Measurements from ENCODE around the gene ETDC. TPM values are rescaled to one million over a fixed set of nuclear protein-coding genes. Genes with fewer than 3 reads are reported as not detected.
"Not testable (repeated sequence)": the region's sequence is repeated elsewhere in the genome, so short reads cannot be mapped to it uniquely, and the experiment has no call there.

The ETDC gene
- total RNA-seq (2014; rRNA removed; shearing (Covaris generic)) (not detected in 2 replicates), total RNA-seq (2022) (not detected in 2 replicates), Bru-seq, nascent RNA (not detected), BruChase-seq, experiment 1, labeled RNA remaining after a 6-hour chase (not detected), BruChase-seq, experiment 2, labeled RNA remaining after a 2-hour chase (not detected)
- long read RNA-seq: 0 reads

DNA sequence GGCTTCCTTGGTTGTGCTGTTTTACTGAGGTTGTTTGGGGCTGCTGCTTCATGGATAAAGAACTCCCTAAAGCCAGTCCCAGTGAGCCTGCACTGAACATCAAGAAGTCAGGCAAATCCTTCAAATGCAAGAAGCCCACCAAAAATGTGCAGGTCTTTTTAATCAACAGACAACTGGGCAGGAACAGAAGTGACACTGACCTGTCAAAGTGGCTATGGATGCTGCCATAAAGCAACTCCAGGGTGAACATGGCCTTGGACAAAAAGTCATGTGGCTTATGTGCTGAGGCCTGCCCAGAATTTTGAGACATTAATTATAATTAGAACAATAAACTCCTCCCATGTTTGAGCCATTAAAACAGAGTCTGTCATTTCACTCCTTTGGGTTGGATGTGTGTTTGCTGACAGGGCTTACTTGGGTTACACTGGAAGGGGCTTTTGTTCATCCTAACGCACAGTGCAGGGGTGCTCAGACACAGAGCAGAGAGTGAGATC lies at the start of gene ETDC:
TSS of gene ETDC (plus strand) at position 51 of the 494 bp plus-strand sequence. CDS start at position 51, 0 bp downstream.
- Histone ChIP-seq H3K79me2 (ENCODE audit: insufficient read depth, low read depth, low read length) (no peaks in the 10 kb centered on the region), H4K20me1 (ENCODE audit: insufficient read depth, low read length) (no peaks in the 10 kb centered on the region), H3K36me3 (ENCODE audit: insufficient read depth, low read length) (no peaks in the 10 kb centered on the region), H3K9me3 (ENCODE audit: low read length) (no peaks in the 10 kb centered on the region), H3K27ac (ENCODE audit: low read depth, low read length, poor library complexity, severe bottlenecking) (no peak within 1 kb of the TSS), H3K9me2 (ENCODE audit: insufficient read depth, low read length) (no peaks in the 10 kb centered on the region), H3K4me2 (ENCODE audit: low read length) (no peak within 1 kb of the TSS), H3K4me3 (ENCODE audit: low read depth, low read length, poor library complexity, severe bottlenecking) (no peak within 1 kb of the TSS), H2AFZ (ENCODE audit: low read length) (no peak within 1 kb of the TSS), H3K4me1 (ENCODE audit: insufficient read depth, low read length, poor library complexity, severe bottlenecking) (peaks cover 3% of the 10 kb centered on the region)
- no peak for DNase-seq (ENCODE audit: low spot score)
- POLR2A ChIA-PET: no interaction called here
- CTCF ChIA-PET (ENCODE audit: unreplicated experiment): no interaction called here
- TF ChIP-seq, protein P1, sequence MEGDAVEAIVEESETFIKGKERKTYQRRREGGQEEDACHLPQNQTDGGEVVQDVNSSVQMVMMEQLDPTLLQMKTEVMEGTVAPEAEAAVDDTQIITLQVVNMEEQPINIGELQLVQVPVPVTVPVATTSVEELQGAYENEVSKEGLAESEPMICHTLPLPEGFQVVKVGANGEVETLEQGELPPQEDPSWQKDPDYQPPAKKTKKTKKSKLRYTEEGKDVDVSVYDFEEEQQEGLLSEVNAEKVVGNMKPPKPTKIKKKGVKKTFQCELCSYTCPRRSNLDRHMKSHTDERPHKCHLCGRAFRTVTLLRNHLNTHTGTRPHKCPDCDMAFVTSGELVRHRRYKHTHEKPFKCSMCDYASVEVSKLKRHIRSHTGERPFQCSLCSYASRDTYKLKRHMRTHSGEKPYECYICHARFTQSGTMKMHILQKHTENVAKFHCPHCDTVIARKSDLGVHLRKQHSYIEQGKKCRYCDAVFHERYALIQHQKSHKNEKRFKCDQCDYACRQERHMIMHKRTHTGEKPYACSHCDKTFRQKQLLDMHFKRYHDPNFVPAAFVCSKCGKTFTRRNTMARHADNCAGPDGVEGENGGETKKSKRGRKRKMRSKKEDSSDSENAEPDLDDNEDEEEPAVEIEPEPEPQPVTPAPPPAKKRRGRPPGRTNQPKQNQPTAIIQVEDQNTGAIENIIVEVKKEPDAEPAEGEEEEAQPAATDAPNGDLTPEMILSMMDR (conservative IDR thresholded peaks at IDR 0.05; ENCODE audit: low read length): no peak
- TF ChIP-seq EZH2phosphoT487 (IDR thresholded peaks at IDR 0.05; ENCODE audit: borderline replicate concordance, low read depth, low read length): no peak
- BruUV-seq (replicated peaks): no TSS peak
- intact Hi-C loops (cut with micrococcal nuclease; ENCODE audit: unreplicated experiment): no loop called here

DNA sequence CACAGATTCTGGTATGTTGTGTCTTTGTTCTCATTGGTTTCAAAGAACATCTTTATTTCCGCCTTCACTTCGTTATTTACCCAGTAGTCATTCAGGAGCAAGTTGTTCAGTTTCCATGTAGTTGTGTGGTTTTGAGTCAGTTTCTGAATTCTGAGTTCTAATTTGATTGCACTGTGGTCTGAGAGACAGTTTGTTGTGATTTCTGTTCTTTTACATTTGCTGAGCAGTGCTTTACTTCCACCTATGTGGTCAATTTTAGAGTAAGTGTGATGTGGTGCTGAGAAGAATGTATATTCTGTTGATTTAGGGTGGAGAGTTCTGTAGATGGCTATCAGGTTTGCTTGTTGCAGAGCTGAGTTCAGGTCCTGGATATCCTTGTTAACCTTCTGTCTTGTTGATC lies 48.3 kb upstream of the ETDC start:
- H3K9me3 ChIP-seq (ENCODE audit: low read length); BruUV-seq (replicated peaks); POLR2A ChIA-PET: not testable (repeated sequence)

GRCh38 chrX:135263376-135263775 lies 45.9 kb upstream of the ETDC start:
- H3K4me3 ChIP-seq (ENCODE audit: low read depth, low read length, poor library complexity, severe bottlenecking); H3K4me1 ChIP-seq (ENCODE audit: insufficient read depth, low read length, poor library complexity, severe bottlenecking); intact Hi-C loops (cut with micrococcal nuclease; ENCODE audit: unreplicated experiment); DNase-seq (ENCODE audit: low spot score); H3K9me3 ChIP-seq (ENCODE audit: low read length); H3K79me2 ChIP-seq (ENCODE audit: insufficient read depth, low read depth, low read length); CTCF ChIA-PET (ENCODE audit: unreplicated experiment); H4K20me1 ChIP-seq (ENCODE audit: insufficient read depth, low read length); H3K9me2 ChIP-seq (ENCODE audit: insufficient read depth, low read length); POLR2A ChIA-PET; BruUV-seq (replicated peaks); H3K4me2 ChIP-seq (ENCODE audit: low read length); H3K27ac ChIP-seq (ENCODE audit: low read depth, low read length, poor library complexity, severe bottlenecking); H3K36me3 ChIP-seq (ENCODE audit: insufficient read depth, low read length); H2AFZ ChIP-seq (ENCODE audit: low read length): not testable (repeated sequence)

More for the DNA sequence above, 48.3 kb upstream of the ETDC start:
- H3K36me3 ChIP-seq (ENCODE audit: insufficient read depth, low read length); H3K4me1 ChIP-seq (ENCODE audit: insufficient read depth, low read length, poor library complexity, severe bottlenecking); H4K20me1 ChIP-seq (ENCODE audit: insufficient read depth, low read length); H2AFZ ChIP-seq (ENCODE audit: low read length); intact Hi-C loops (cut with micrococcal nuclease; ENCODE audit: unreplicated experiment); H3K79me2 ChIP-seq (ENCODE audit: insufficient read depth, low read depth, low read length); H3K4me3 ChIP-seq (ENCODE audit: low read depth, low read length, poor library complexity, severe bottlenecking); H3K4me2 ChIP-seq (ENCODE audit: low read length); CTCF ChIA-PET (ENCODE audit: unreplicated experiment); H3K9me2 ChIP-seq (ENCODE audit: insufficient read depth, low read length); DNase-seq (ENCODE audit: low spot score); H3K27ac ChIP-seq (ENCODE audit: low read depth, low read length, poor library complexity, severe bottlenecking): not testable (repeated sequence)

- TF ChIP-seq, protein P1 (conservative IDR thresholded peaks at IDR 0.05; ENCODE audit: low read length): no peak
- no peak for TF ChIP-seq EZH2phosphoT487 (IDR thresholded peaks at IDR 0.05; ENCODE audit: borderline replicate concordance, low read depth, low read length)
- Histone ChIP-seq H3K9me3 (ENCODE audit: low read length) (no peaks in the 10 kb centered on the region), H3K36me3 (ENCODE audit: insufficient read depth, low read length) (no peaks in the 10 kb centered on the region), H3K4me2 (ENCODE audit: low read length) (no peak overlapping the region), H3K4me3 (ENCODE audit: low read depth, low read length, poor library complexity, severe bottlenecking) (no peak overlapping the region), H3K4me1 (ENCODE audit: insufficient read depth, low read length, poor library complexity, severe bottlenecking) (no peaks in the 10 kb centered on the region), H3K27ac (ENCODE audit: low read depth, low read length, poor library complexity, severe bottlenecking) (no peak overlapping the region), H2AFZ (ENCODE audit: low read length) (no peak overlapping the region), H3K9me2 (ENCODE audit: insufficient read depth, low read length) (no peaks in the 10 kb centered on the region), H4K20me1 (ENCODE audit: insufficient read depth, low read length) (no peaks in the 10 kb centered on the region), H3K79me2 (ENCODE audit: insufficient read depth, low read depth, low read length) (no peaks in the 10 kb centered on the region)
- no peak for DNase-seq (ENCODE audit: low spot score)
- no TSS peak for BruUV-seq (replicated peaks)
- intact Hi-C loops (cut with micrococcal nuclease; ENCODE audit: unreplicated experiment): no loop called here
- CTCF ChIA-PET (ENCODE audit: unreplicated experiment): no interaction called here
- POLR2A ChIA-PET: no interaction called here
Observed at GRCh38 chrX:135264206-135264605, 45.1 kb upstream of the ETDC start.
